GM18505 (cell line): ENCODE measurements around the gene OLFML2A.
"Not testable (repeated sequence)": the region's sequence is repeated elsewhere in the genome, so short reads cannot be mapped to it uniquely, and the experiment has no call there.

ENCODE experiments used
- ATAC-seq: cut with Tn5 transposase; IDR thresholded peaks from one replicate; pipeline ENCODE4 v1.9.1; 2021; ENCODE audit not compliant: unreplicated experiment
- POLR2A ChIP-seq: IDR thresholded peaks from 4 replicates; pipeline ENCODE4 v1.6.1; 2011; ENCODE audit warnings: borderline replicate concordance; ENCODE audit not compliant: insufficient read depth, insufficient read length; ENCODE audit errors: extremely low read depth

OLFML2A gene

GRCh38 chr9:124766815-124767554, 9.9 kb upstream of the OLFML2A start:
- TF ChIP-seq POLR2A, result no peak
- ATAC-seq, result no peak

GRCh38 chr9:124767821-124768220, 9.1 kb upstream of the OLFML2A start:
- TF ChIP-seq POLR2A, result no peak
- ATAC-seq, result no peak

DNA sequence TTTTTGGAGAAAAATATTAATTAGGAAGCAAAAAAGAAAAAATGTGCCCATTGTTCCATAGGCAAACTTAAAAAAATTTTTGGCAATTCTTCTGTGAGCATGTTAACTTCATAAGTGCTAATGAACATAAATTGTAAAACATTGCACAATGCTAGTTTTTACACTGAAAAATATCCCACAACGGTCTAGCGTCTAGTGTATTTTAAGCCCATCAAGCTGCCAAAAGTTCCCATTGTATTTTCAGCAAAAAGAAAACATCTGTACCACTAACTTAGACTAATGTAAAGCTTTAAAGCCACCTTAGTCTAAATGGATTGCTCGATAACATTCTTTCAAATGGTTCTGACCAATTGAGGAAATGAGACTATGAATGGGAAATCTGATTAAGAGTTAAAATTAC, 8.6 kb upstream of the OLFML2A start:
- no peak for TF ChIP-seq POLR2A
- ATAC-seq, result no peak

DNA sequence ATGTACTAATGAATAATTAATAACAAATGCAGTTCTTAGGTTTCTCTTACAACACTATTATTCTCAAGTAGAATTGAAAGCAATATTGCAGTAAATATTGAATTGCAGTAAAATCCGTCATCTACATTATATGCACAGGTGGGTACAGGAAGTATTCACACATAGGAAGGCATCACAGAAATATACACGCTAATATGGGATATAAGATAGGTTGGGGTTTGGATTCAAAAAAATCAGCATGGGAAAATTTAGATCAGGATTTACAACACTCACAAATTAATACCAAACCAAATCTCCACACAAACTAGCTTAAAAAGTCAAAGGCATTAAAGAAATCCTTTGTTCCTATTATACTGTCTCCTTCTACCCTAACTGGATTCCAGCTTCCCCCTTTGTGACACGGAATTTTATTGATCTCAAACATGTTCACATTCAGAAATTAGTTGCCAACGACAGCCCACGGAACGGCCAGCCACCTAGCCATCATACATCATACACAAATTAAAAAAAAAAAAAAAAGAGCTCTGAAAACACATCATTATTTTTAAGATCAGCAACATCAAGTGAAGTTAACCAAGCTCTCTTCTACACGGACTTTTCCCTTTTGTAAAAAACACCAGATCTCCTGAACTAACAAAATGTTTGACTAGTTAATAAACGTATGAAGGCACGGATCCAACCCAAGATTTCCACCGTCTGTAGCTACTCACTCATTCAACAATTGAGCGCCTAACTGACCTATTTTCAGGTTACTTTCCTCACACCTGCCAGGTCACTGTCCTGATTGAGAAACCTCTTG, 8.0 kb upstream of the OLFML2A start:
- no peak for TF ChIP-seq POLR2A
- no peak for ATAC-seq

DNA sequence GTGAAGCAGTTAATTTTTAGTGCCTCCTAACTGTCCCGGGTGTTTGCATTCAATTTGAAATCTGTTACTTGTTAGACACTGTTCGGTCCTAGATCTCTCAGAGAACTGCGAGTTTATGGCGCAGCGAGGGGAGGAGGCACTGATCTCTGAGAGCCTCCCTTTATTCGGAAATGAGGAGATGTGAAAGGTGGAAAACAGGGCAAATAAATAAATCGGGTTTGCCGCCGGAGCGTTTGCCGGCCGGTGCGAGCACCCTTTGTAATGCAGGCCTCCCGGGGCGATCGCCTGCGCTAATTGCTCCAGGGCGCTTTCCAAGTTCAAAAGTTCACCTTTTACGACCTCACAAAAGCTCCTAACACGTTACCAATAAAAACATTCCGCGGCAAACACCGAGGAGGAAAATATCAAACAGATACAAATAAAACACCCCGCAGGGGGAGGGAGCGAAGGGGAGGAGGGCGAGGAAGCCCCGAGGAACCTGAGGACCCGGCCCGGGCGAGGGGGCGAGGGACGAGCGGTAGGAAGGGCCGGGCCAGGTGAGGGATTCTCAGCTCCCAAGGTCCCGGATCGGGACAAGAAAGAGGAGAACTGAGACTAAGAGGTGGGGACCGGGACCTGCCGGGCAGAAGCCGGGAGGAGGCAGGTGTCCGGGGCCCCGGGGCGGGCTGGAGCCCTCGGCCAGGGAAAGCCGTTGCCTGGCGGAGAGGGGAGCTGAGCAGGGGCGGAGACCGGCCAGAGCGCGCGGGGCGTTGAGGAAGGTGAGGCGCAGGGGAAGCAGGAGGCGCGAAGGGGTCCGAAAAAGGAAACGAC, 7.2 kb upstream of the OLFML2A start:
- no peak for ATAC-seq
- no peak for TF ChIP-seq POLR2A

GRCh38 chr9:124770359-124771020, 6.4 kb upstream of the OLFML2A start:
- TF ChIP-seq POLR2A, result peak; percentile 11
- no peak for ATAC-seq

- TF ChIP-seq POLR2A, result no peak
- ATAC-seq, result peak; percentile 78
These were observed 5.7 kb upstream of the OLFML2A start, which contains the start of gene NR6A1 for GRCh38 chr9:124771021-124771866. Gene NR6A1 (minus strand): TSS chr9:124771311.

- no peak for ATAC-seq
- no peak for TF ChIP-seq POLR2A
These were observed 4.9 kb upstream of the OLFML2A start for GRCh38 chr9:124771867-124772679.

DNA sequence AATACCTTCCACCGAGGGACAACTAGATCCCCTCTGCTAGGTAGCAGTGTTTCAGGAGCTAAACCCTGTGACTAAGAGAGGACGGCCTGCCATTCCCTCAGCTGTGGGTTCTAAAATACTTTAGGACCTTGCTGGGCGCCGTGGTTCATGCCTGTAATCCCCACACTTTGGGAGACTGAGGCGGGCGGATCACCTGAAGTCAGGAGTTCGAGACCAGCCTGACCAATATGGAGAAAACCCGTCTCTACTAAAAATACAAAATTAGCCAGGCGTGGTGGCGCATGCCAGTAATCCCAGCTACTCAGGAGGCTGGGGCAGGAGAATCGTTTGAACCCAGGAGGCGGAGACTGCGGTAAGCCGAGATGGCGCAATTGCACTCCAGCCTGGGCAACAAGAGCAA, 4.1 kb upstream of the OLFML2A start:
- ATAC-seq, result not testable (repeated sequence)

- ATAC-seq, result no peak
These were observed 3.3 kb upstream of the OLFML2A start for GRCh38 chr9:124773473-124774128.

DNA sequence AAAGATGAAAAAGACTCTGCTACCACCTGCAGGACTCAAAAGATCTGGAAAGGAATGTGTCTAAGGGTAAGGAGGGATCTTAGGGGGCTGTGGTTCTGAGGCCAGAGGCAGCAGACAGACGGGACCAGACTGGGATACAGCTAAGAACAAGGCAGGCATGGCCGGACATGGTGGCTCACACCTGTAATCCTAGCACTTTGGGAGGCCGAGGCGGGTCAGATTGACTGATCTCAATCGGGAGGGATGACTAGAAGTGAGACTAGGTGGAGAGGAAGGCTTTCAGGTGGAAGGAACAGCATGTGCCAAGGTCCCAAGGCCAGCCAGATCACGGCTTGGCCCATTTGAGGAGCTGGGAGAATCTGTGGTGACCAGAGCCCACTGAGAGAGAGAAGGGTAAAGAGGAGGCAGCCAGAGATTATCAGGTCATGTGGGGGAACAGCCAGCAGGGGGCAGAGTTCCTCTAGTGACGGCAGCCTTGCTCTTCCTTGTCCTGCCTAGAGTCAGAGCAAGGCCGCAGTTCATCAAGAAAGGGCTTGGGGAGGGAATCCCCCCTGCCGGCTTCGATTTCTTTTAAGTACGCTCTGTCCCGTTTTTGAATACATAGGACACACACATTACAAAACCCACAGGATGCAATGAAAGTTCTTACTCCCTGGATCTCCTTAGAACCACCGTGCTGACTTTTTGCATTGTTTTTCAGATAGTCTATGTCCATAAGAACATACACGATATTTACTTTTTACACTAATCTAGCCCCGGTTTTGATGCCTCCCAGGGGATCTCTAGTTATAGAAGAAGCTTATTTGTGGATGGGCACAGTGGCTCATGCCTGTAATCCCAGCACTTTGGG, 2.6 kb upstream of the OLFML2A start:
- TF ChIP-seq POLR2A, result no peak
- ATAC-seq, result no peak

More at GRCh38 chr9:124773473-124774128, 3.3 kb upstream of the OLFML2A start:
- no peak for TF ChIP-seq POLR2A

GRCh38 chr9:124776618-124776953, 347 bp upstream of the OLFML2A start:
- no peak for TF ChIP-seq POLR2A
- ATAC-seq, result no peak
